Muscle layer of colon (tissue), 2 donors: Measurements from ENCODE around the gene ADAM12.

Source experiments
- H3K27ac ChIP-seq: one replicate; pipeline ENCODE4 v1.7.0; 2013; ENCODE audit warnings: low read depth, mild to moderate bottlenecking, low read length, moderate library complexity
- H3K27me3 ChIP-seq, 2 donors: one replicate each; pipeline ENCODE4 v1.7.0; 2013; ENCODE audit warnings: low read length in 2 of 2, mild to moderate bottlenecking in 2 of 2; ENCODE audit not compliant: insufficient read depth in 2 of 2, control insufficient read depth in 1 of 2
- H3K36me3 ChIP-seq: one replicate; pipeline ENCODE4 v1.7.0; 2013; ENCODE audit warnings: mild to moderate bottlenecking, low read length; ENCODE audit not compliant: insufficient read depth
- H3K4me1 ChIP-seq: one replicate; pipeline ENCODE4 v1.7.0; 2013; ENCODE audit warnings: mild to moderate bottlenecking, low read length; ENCODE audit not compliant: insufficient read depth
- H3K4me3 ChIP-seq, 2 donors: one replicate each; pipeline ENCODE4 v1.7.0; 2013; ENCODE audit warnings: low read length in 2 of 2, low read depth in 1 of 2, mild to moderate bottlenecking in 1 of 2, moderate library complexity in 1 of 2
- H3K9ac ChIP-seq: one replicate; pipeline ENCODE4 v1.7.0; 2013; ENCODE audit warnings: low read length
- H3K9me3 ChIP-seq: one replicate; pipeline ENCODE4 v1.7.0; 2013; ENCODE audit warnings: mild to moderate bottlenecking, low read length
- donor health status: abdominal sarcoma.
- donor health status: Adenocarcinoma of cecum.

Gene ADAM12

GRCh38 chr10:126133906-126134656 lies 254.2 kb downstream of the ADAM12 start:
- no peak overlapping the region for H3K27ac ChIP-seq
- no peaks in the 10 kb centered on the region for H3K9me3 ChIP-seq
- H3K9ac ChIP-seq: no peak overlapping the region
- H3K36me3 ChIP-seq: no peaks in the 10 kb centered on the region
- H3K4me1 ChIP-seq: no peaks in the 10 kb centered on the region
- no peaks in the 10 kb centered on the region for H3K27me3 ChIP-seq
- no peak overlapping the region for H3K4me3 ChIP-seq

- no peaks in the 10 kb centered on the region for H3K27me3 ChIP-seq
- H3K36me3 ChIP-seq: no peaks in the 10 kb centered on the region
- no peaks in the 10 kb centered on the region for H3K4me1 ChIP-seq
- H3K27ac ChIP-seq: no peak overlapping the region
- H3K9me3 ChIP-seq: no peaks in the 10 kb centered on the region
- H3K4me3 ChIP-seq: no peak overlapping the region
- no peak overlapping the region for H3K9ac ChIP-seq
These were observed 255.1 kb downstream of the ADAM12 start for GRCh38 chr10:126133082-126133620.

- Histone ChIP-seq H3K9me3 (no peaks in the 10 kb centered on the region), H3K4me3 (no peak overlapping the region), H3K36me3 (no peaks in the 10 kb centered on the region), H3K9ac (no peak overlapping the region), H3K4me1 (no peaks in the 10 kb centered on the region), H3K27me3 (no peaks in the 10 kb centered on the region), H3K27ac (no peak overlapping the region)
These were observed 256.9 kb downstream of the ADAM12 start for GRCh38 chr10:126131341-126131740.

GRCh38 chr10:126130271-126130710 lies 258.0 kb downstream of the ADAM12 start:
- H3K27ac ChIP-seq: no peak overlapping the region
- no peak overlapping the region for H3K4me3 ChIP-seq
- no peaks in the 10 kb centered on the region for H3K27me3 ChIP-seq
- H3K4me1 ChIP-seq: no peaks in the 10 kb centered on the region
- H3K9ac ChIP-seq: no peak overlapping the region
- no peaks in the 10 kb centered on the region for H3K9me3 ChIP-seq
- H3K36me3 ChIP-seq: no peaks in the 10 kb centered on the region

- H3K4me1 ChIP-seq: no peaks in the 10 kb centered on the region
These were observed 259.3 kb downstream of the ADAM12 start for GRCh38 chr10:126129026-126129425.

GRCh38 chr10:126128581-126128980 lies 259.7 kb downstream of the ADAM12 start:
- Histone ChIP-seq H3K27ac (no peak overlapping the region), H3K27me3 (no peaks in the 10 kb centered on the region), H3K4me1 (no peaks in the 10 kb centered on the region)

More at GRCh38 chr10:126129026-126129425, 259.3 kb downstream of the ADAM12 start:
- Histone ChIP-seq H3K27ac (no peak overlapping the region), H3K4me3 (no peak overlapping the region), H3K36me3 (no peaks in the 10 kb centered on the region), H3K9ac (no peak overlapping the region), H3K27me3 (no peaks in the 10 kb centered on the region), H3K9me3 (no peaks in the 10 kb centered on the region)

GRCh38 chr10:126127481-126128029 lies 260.7 kb downstream of the ADAM12 start:
- no peak overlapping the region for H3K4me3 ChIP-seq
- H3K36me3 ChIP-seq: no peaks in the 10 kb centered on the region
- no peaks in the 10 kb centered on the region for H3K27me3 ChIP-seq
- no peaks in the 10 kb centered on the region for H3K4me1 ChIP-seq
- H3K9ac ChIP-seq: no peak overlapping the region
- H3K9me3 ChIP-seq: no peaks in the 10 kb centered on the region
- H3K27ac ChIP-seq: no peak overlapping the region

More at GRCh38 chr10:126128581-126128980, 259.7 kb downstream of the ADAM12 start:
- H3K4me3 ChIP-seq: no peak overlapping the region
- no peaks in the 10 kb centered on the region for H3K9me3 ChIP-seq
- no peaks in the 10 kb centered on the region for H3K36me3 ChIP-seq
- H3K9ac ChIP-seq: no peak overlapping the region

GRCh38 chr10:126126866-126127265 lies 261.4 kb downstream of the ADAM12 start:
- H3K36me3 ChIP-seq: no peaks in the 10 kb centered on the region
- no peak overlapping the region for H3K27ac ChIP-seq

GRCh38 chr10:126126023-126126422 lies 262.3 kb downstream of the ADAM12 start:
- H3K9ac ChIP-seq: no peak overlapping the region
- no peaks in the 10 kb centered on the region for H3K4me1 ChIP-seq
- no peaks in the 10 kb centered on the region for H3K27me3 ChIP-seq
- no peaks in the 10 kb centered on the region for H3K9me3 ChIP-seq
- H3K36me3 ChIP-seq: no peaks in the 10 kb centered on the region
- H3K27ac ChIP-seq: no peak overlapping the region
- no peak overlapping the region for H3K4me3 ChIP-seq

More at GRCh38 chr10:126126866-126127265, 261.4 kb downstream of the ADAM12 start:
- H3K27me3 ChIP-seq: no peaks in the 10 kb centered on the region
- H3K4me1 ChIP-seq: no peaks in the 10 kb centered on the region
- H3K9me3 ChIP-seq: no peaks in the 10 kb centered on the region
- H3K9ac ChIP-seq: no peak overlapping the region
- no peak overlapping the region for H3K4me3 ChIP-seq

- no peak overlapping the region for H3K27ac ChIP-seq
- no peak overlapping the region for H3K9ac ChIP-seq
- no peaks in the 10 kb centered on the region for H3K4me1 ChIP-seq
- H3K27me3 ChIP-seq: no peaks in the 10 kb centered on the region
- H3K9me3 ChIP-seq: no peaks in the 10 kb centered on the region
- H3K36me3 ChIP-seq: no peaks in the 10 kb centered on the region
- H3K4me3 ChIP-seq: no peak overlapping the region
These were observed 263.5 kb downstream of the ADAM12 start for GRCh38 chr10:126124668-126125349.

GRCh38 chr10:126124046-126124445 lies 264.2 kb downstream of the ADAM12 start:
- no peak overlapping the region for H3K4me3 ChIP-seq
- no peaks in the 10 kb centered on the region for H3K36me3 ChIP-seq
- no peaks in the 10 kb centered on the region for H3K27me3 ChIP-seq
- no peak overlapping the region for H3K27ac ChIP-seq
- H3K9ac ChIP-seq: no peak overlapping the region
- no peaks in the 10 kb centered on the region for H3K9me3 ChIP-seq
- H3K4me1 ChIP-seq: no peaks in the 10 kb centered on the region
